ENCODE measurements around the gene RAB2B. TPM values are rescaled to one million over a fixed set of nuclear protein-coding genes. Genes with fewer than 3 reads are reported as not detected.

The RAB2B gene
- total RNA-seq, 4 donors from 2014 or later: 26.8 to 66.8 (median 38.9) TPM

- peaks cover 13 to 16% of the 10 kb centered on the region in 2 donors for H3K4me1 ChIP-seq
- no peaks in the 10 kb centered on the region for H3K9me3 ChIP-seq
- intact Hi-C loops (cut with DNase I): no loop called here
- peaks cover 0 to 6% of the 10 kb centered on the region in 2 donors for H3K36me3 ChIP-seq
- no peaks in the 10 kb centered on the region for H3K27me3 ChIP-seq
- DNase-seq: peak; percentile 98 to 99
- TF ChIP-seq CTCF (IDR thresholded peaks at IDR 0.05) (no peak), POLR2A (IDR thresholded peaks at IDR 0.05) (peak in 1 of 2 donors; percentile 54)
- peak within 1 kb of the TSS; percentile 80 to 91 (median 84) for H3K4me3 ChIP-seq (replicated peaks in 1 of 3)
- 0% methylated on average over 46 to 50 of the region's 53 CpGs for WGBS, 2 donors
- peak within 1 kb of the TSS; percentile 50 to 79 (median 75) for H3K27ac ChIP-seq
Measured at GRCh38 chr14:21510735-21511657, 34.2 kb upstream of the RAB2B start, which contains the start of gene METTL3. Gene METTL3 (minus strand): TSS chr14:21511340. CDS start chr14:21511223, 117 bp downstream.

DNA sequence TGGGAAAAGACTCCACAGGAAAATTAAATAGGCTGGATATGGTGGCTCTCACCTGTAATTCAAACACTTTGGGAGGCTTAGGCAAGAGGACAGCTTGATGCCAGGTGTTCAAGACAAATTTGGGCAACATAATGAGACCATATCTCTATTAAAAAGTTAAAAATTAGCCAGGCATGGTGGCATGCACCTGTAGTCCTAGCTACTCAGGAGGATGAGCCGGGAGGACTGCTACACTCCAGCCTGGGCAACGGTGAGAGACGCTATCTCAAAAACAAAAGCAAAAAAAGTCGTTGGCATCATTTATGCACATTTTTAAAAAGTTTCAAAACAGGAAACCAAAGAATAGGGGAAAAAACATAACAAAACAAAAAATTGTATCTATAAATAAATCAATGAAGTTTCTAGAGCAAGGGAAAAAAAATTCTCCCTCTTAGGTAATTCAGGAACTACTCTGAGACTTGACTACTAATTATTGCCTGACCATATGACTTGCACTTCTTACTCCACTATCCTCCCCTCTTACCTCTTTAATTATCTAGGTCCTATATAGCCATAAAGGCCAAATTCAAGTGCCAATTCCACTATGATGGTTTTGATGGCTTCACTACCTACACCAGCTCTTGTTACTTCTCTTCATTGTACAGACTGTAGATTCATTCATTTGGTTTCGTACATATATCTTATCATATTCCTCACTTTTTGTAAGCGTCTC lies 32.8 kb upstream of the RAB2B start:
- Histone ChIP-seq H3K4me1 (peaks cover 13 to 16% of the 10 kb centered on the region in 2 donors), H3K36me3 (peaks cover 0 to 6% of the 10 kb centered on the region in 2 donors), H3K27me3 (no peaks in the 10 kb centered on the region), H3K9me3 (no peaks in the 10 kb centered on the region), H3K27ac (no peak overlapping the region), H3K4me3 (replicated peaks in 1 of 3) (no peak overlapping the region)
- intact Hi-C loops (cut with DNase I): no loop called here
- no peak for DNase-seq
- 81 to 84% methylated on average over 6 of the region's 6 CpGs for WGBS, 2 donors
- TF ChIP-seq POLR2A (IDR thresholded peaks at IDR 0.05) (no peak), CTCF (IDR thresholded peaks at IDR 0.05) (no peak)

- intact Hi-C loops (cut with DNase I): no loop called here
- H3K27ac ChIP-seq: no peak overlapping the region
- H3K36me3 ChIP-seq: peaks cover 6 to 12% of the 10 kb centered on the region in 2 donors
- peaks cover 13 to 27% of the 10 kb centered on the region in 2 donors for H3K4me1 ChIP-seq
- 90 to 94% methylated on average over 2 of the region's 2 CpGs for WGBS, 2 donors
- H3K4me3 ChIP-seq (replicated peaks in 1 of 3): no peak overlapping the region
- H3K9me3 ChIP-seq: no peaks in the 10 kb centered on the region
- TF ChIP-seq CTCF (IDR thresholded peaks at IDR 0.05) (no peak), POLR2A (IDR thresholded peaks at IDR 0.05) (no peak)
- H3K27me3 ChIP-seq: no peaks in the 10 kb centered on the region
- DNase-seq: no peak
Measured at GRCh38 chr14:21506557-21506956, 29.8 kb upstream of the RAB2B start.

- TF ChIP-seq CTCF (IDR thresholded peaks at IDR 0.05) (no peak), POLR2A (IDR thresholded peaks at IDR 0.05) (no peak)
- intact Hi-C loops (cut with DNase I): no loop called here
- no peaks in the 10 kb centered on the region for H3K9me3 ChIP-seq
- H3K36me3 ChIP-seq: peaks cover 6 to 12% of the 10 kb centered on the region in 2 donors
- H3K4me1 ChIP-seq: peaks cover 16 to 31% of the 10 kb centered on the region in 2 donors
- H3K4me3 ChIP-seq (replicated peaks in 1 of 3): no peak overlapping the region
- DNase-seq: no peak
- no peaks in the 10 kb centered on the region for H3K27me3 ChIP-seq
- H3K27ac ChIP-seq: no peak overlapping the region
Measured at GRCh38 chr14:21505012-21505553, 28.3 kb upstream of the RAB2B start.

All from thyroid gland (tissue), 4 donors.